ENCODE measurements around the gene DNAH6.

DNA sequence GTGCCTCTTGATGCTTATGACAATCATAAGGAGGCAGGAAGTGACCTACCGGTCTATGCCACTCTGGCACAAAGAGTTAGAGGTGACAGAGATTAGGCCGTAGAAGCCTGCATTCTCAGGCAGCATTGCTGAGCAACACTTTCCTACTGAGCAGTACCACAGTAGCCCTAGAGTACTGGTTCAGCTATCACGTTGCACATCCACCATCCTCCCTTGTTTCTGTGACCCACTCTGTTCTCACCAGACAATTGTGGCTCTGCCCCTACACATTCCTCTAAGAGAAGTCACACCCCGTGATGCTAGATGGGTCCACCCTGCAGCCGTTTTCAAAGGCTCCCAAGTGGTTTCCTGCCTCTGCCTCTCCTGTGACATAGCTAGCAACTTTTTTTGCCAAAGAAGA, 34.6 kb upstream of the DNAH6 start:
- no peak for TF ChIP-seq NRF1 (IDR thresholded peaks at IDR 0.05; ENCODE audit: low read depth, low read length)
- TF ChIP-seq, protein P1, sequence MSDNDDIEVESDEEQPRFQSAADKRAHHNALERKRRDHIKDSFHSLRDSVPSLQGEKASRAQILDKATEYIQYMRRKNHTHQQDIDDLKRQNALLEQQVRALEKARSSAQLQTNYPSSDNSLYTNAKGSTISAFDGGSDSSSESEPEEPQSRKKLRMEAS (IDR thresholded peaks at IDR 0.05) = no peak
- TF ChIP-seq, protein P2, sequence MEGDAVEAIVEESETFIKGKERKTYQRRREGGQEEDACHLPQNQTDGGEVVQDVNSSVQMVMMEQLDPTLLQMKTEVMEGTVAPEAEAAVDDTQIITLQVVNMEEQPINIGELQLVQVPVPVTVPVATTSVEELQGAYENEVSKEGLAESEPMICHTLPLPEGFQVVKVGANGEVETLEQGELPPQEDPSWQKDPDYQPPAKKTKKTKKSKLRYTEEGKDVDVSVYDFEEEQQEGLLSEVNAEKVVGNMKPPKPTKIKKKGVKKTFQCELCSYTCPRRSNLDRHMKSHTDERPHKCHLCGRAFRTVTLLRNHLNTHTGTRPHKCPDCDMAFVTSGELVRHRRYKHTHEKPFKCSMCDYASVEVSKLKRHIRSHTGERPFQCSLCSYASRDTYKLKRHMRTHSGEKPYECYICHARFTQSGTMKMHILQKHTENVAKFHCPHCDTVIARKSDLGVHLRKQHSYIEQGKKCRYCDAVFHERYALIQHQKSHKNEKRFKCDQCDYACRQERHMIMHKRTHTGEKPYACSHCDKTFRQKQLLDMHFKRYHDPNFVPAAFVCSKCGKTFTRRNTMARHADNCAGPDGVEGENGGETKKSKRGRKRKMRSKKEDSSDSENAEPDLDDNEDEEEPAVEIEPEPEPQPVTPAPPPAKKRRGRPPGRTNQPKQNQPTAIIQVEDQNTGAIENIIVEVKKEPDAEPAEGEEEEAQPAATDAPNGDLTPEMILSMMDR (IDR thresholded peaks at IDR 0.05; ENCODE audit: control extremely low read depth in 1 of 3, insufficient read depth in 1 of 3, low read depth in 1 of 3, low read length in 3 of 3) = no peak
